HepG2 (cell line): ENCODE data around the gene ERF. TPM values are rescaled to one million over a fixed set of nuclear protein-coding genes. Genes with fewer than 3 reads are reported as not detected.
A peak's percentile ranks its signal among the peaks of the same experiment; 100 is the strongest.

Experiments used
- AHR ChIP-seq: IDR thresholded peaks from 2 replicates; pipeline ENCODE4 v1.6.1; 2018; ENCODE audit warnings: missing genetic modification reagents, missing compliant biosample characterization
- BRD4 ChIP-seq: sonication (generic); formaldehyde crosslinking; IDR thresholded peaks from 2 replicates; pipeline ENCODE4 v1.4.0; 2020; ENCODE audit warnings: missing genetic modification reagents
- CC2D1A ChIP-seq: sonication (generic); formaldehyde crosslinking; IDR thresholded peaks from 2 replicates; pipeline ENCODE4 v1.8.1; 2023; ENCODE audit warnings: mild to moderate bottlenecking, missing genetic modification reagents
- CHD4 ChIP-seq: fragments of 200-600 bp; sonication (generic); IDR thresholded peaks from 2 replicates; pipeline ENCODE4 v1.7.0; 2017; ENCODE audit warnings: mild to moderate bottlenecking, low read length, borderline replicate concordance
- DR1 ChIP-seq: sonication (generic); formaldehyde crosslinking; IDR thresholded peaks from 2 replicates; pipeline ENCODE4 v1.8.0; 2021; ENCODE audit warnings: mild to moderate bottlenecking, missing genetic modification reagents, inconsistent platforms
- E2F1 ChIP-seq: sonication (generic); formaldehyde crosslinking; IDR thresholded peaks from 2 replicates; pipeline ENCODE4 v1.5.0; 2020; ENCODE audit warnings: missing genetic modification reagents
- EEA1 ChIP-seq: sonication (generic); formaldehyde crosslinking; IDR thresholded peaks from 2 replicates; pipeline ENCODE4 v1.5.1; 2020; ENCODE audit warnings: mild to moderate bottlenecking, missing genetic modification reagents, borderline replicate concordance
- ELK4 ChIP-seq: sonication (generic); formaldehyde crosslinking; IDR thresholded peaks from 2 replicates; pipeline ENCODE4 v1.9.0; 2021; ENCODE audit warnings: missing genetic modification reagents, borderline replicate concordance
- HHEX ChIP-seq: IDR thresholded peaks from 2 replicates; pipeline ENCODE4 v1.6.1; 2016; ENCODE audit warnings: control low read depth
- HOXA9 ChIP-seq: sonication (generic); formaldehyde crosslinking; IDR thresholded peaks from 2 replicates; pipeline ENCODE4 v1.8.1; 2022; ENCODE audit warnings: missing genetic modification reagents, mild to moderate bottlenecking, moderate library complexity, borderline replicate concordance
- IKZF4 ChIP-seq: sonication (generic); formaldehyde crosslinking; IDR thresholded peaks from 2 replicates; pipeline ENCODE4 v1.5.1; 2020; ENCODE audit warnings: borderline replicate concordance, mild to moderate bottlenecking, low read depth, missing genetic modification reagents; ENCODE audit errors: not compliant biosample characterization
- KDM6A ChIP-seq: IDR thresholded peaks from 2 replicates; pipeline ENCODE4 v1.6.1; 2016; ENCODE audit warnings: low read depth
- KLF9 ChIP-seq: IDR thresholded peaks from 2 replicates; pipeline ENCODE4 v1.6.1; 2016; ENCODE audit warnings: low read depth
- NKX3-1 ChIP-seq: sonication (generic); formaldehyde crosslinking; IDR thresholded peaks from 2 replicates; pipeline ENCODE4 v1.5.0; 2020; ENCODE audit warnings: missing genetic modification reagents
- RBM39 ChIP-seq: fragments of 200-400 bp; formaldehyde crosslinking; IDR thresholded peaks from one replicate; pipeline ENCODE4 v1.6.1; 2018; ENCODE audit warnings: antibody characterized with exemption, mild to moderate bottlenecking, low read depth, low read length; ENCODE audit not compliant: poor library complexity, severe bottlenecking
- REL ChIP-seq: sonication (generic); formaldehyde crosslinking; conservative IDR thresholded peaks from 2 replicates; pipeline ENCODE4 v1.8.0; 2022; ENCODE audit warnings: mild to moderate bottlenecking, missing genetic modification reagents, moderate library complexity
- SIN3B ChIP-seq: fragments of 150-350 bp; IDR thresholded peaks from 2 replicates; pipeline ENCODE4 v1.6.1; 2014; ENCODE audit warnings: low read length
- ZFP36L2 ChIP-seq: sonication (generic); formaldehyde crosslinking; IDR thresholded peaks from 2 replicates; pipeline ENCODE4 v1.4.0; 2020; ENCODE audit warnings: missing genetic modification reagents
- ZFP41 ChIP-seq: sonication (generic); formaldehyde crosslinking; IDR thresholded peaks from 2 replicates; pipeline ENCODE4 v1.4.0; 2020; ENCODE audit warnings: mild to moderate bottlenecking, missing genetic modification reagents, borderline replicate concordance
- ZNF138 ChIP-seq: sonication (generic); formaldehyde crosslinking; IDR thresholded peaks from 2 replicates; pipeline ENCODE4 v1.5.0; 2020; ENCODE audit warnings: mild to moderate bottlenecking, low read depth, missing genetic modification reagents
- ZNF225 ChIP-seq: sonication (generic); formaldehyde crosslinking; IDR thresholded peaks from 2 replicates; pipeline ENCODE4 v1.4.0; 2020; ENCODE audit warnings: mild to moderate bottlenecking, missing genetic modification reagents
- ZNF235 ChIP-seq: sonication (generic); formaldehyde crosslinking; IDR thresholded peaks from 2 replicates; pipeline ENCODE4 v1.8.1; 2023; ENCODE audit warnings: mild to moderate bottlenecking, missing genetic modification reagents, borderline replicate concordance
- ZNF552 ChIP-seq: sonication (generic); formaldehyde crosslinking; IDR thresholded peaks from 2 replicates; pipeline ENCODE4 v1.9.0; 2022; ENCODE audit warnings: missing genetic modification reagents, mild to moderate bottlenecking, borderline replicate concordance
- ZNF652 ChIP-seq: IDR thresholded peaks from 2 replicates; pipeline ENCODE4 v1.6.1; 2016; ENCODE audit warnings: low read depth, borderline replicate concordance
- ZNF703 ChIP-seq: sonication (generic); formaldehyde crosslinking; IDR thresholded peaks from 2 replicates; pipeline ENCODE4 v1.5.1; 2020; ENCODE audit warnings: missing genetic modification reagents, mild to moderate bottlenecking, moderate library complexity, borderline replicate concordance
- ZNF782 ChIP-seq: sonication (generic); formaldehyde crosslinking; IDR thresholded peaks from 2 replicates; pipeline ENCODE4 v1.4.0; 2020; ENCODE audit warnings: missing genetic modification reagents, mild to moderate bottlenecking, borderline replicate concordance
- ZNF784 ChIP-seq: sonication (generic); formaldehyde crosslinking; IDR thresholded peaks from 2 replicates; pipeline ENCODE4 v1.5.1; 2020; ENCODE audit warnings: missing genetic modification reagents, mild to moderate bottlenecking, borderline replicate concordance
- ZSCAN9 ChIP-seq: IDR thresholded peaks from 2 replicates; pipeline ENCODE4 v1.6.1; 2016; ENCODE audit warnings: borderline replicate concordance
- polyA plus RNA-seq, 8 experiments: library from polyadenylated mRNA; depleted of rRNA in 3 of 8; stranded (reverse) in 7 of 8; unstranded in 1 of 8; fragments of >200 nt; fragmentation: Illumina TruSeq in 4 of 8; extraction: Trizol in 4 of 8; gene quantifications; 2 replicates each; pipeline versions ENCODE4 v1.2.1 to v1.2.3, GENCODE V29; 2011 to 2016; ENCODE audit warnings: low read depth in 4 of 8, missing spikeins in 1 of 8, mixed read lengths in 1 of 8; ENCODE audit not compliant: insufficient read depth in 1 of 8
- total RNA-seq, 5 experiments: library from RNA; depleted of rRNA; stranded (reverse); fragments of >200 nt; fragmentation: Illumina TruSeq; extraction: Trizol; gene quantifications; 2 replicates each; pipeline ENCODE4 v1.2.3, GENCODE V29; 2016; ENCODE audit warnings: low read depth in 1 of 5

Gene ERF
- total and polyA plus RNA-seq, 2 of the 13 experiments (the other 11 are each of a cell fraction or from before 2014, with no cell fraction given), result 67.1 to 69.9 TPM

- TF ChIP-seq DR1 (CRISPR knock-in tag) (peak; percentile 53; the same call in 1 of the 2 replicates), ZFP41 (CRISPR knock-in tag) (no peak), ZNF235 (CRISPR knock-in tag) (peak; percentile 70; the same call in 1 of the 2 replicates), ZNF225 (CRISPR knock-in tag) (no peak), KLF9 (CRISPR knock-in tag) (no peak), REL (CRISPR knock-in tag) (no peak), ZNF552 (CRISPR knock-in tag) (no peak; the same call in 1 of the 2 replicates), CC2D1A (no peak), ZNF138 (CRISPR knock-in tag) (0 out of 2 replicates have a peak, but pooled peaks have one; percentile 11), ZNF652 (CRISPR knock-in tag) (peak; percentile 15; the same call in 1 of the 2 replicates), ZNF703 (no peak; the same call in 1 of the 2 replicates), RBM39 (no peak), CHD4 (no peak), KDM6A (CRISPR knock-in tag) (no peak), BRD4 (CRISPR knock-in tag) (0 out of 2 replicates have a peak, but pooled peaks have one; percentile 51), ZNF784 (CRISPR knock-in tag) (0 out of 2 replicates have a peak, but pooled peaks have one; percentile 62), ZNF782 (CRISPR knock-in tag) (no peak), HOXA9 (CRISPR knock-in tag) (no peak), EEA1 (CRISPR knock-in tag) (no peak), E2F1 (peak; percentile 95), ELK4 (CRISPR knock-in tag) (peak; percentile 17; the same call in 1 of the 2 replicates), ZFP36L2 (CRISPR knock-in tag) (no peak), SIN3B (peak; percentile 59; the same call in 1 of the 2 replicates), IKZF4 (no peak), HHEX (CRISPR knock-in tag) (no peak), NKX3-1 (peak; percentile 54; the same call in 1 of the 2 replicates), AHR (no peak; the same call in 1 of the 2 replicates), ZSCAN9 (CRISPR knock-in tag) (peak; percentile 81)
Observed at GRCh38 chr19:42242512-42243409, 12.2 kb downstream of the ERF start, which contains the start of gene GSK3A (continued).
